ENCODE data around the gene FAM107B. TPM values are rescaled to one million over a fixed set of nuclear protein-coding genes. Genes with fewer than 3 reads are reported as not detected.
"Not testable (repeated sequence)": the region's sequence is repeated elsewhere in the genome, so short reads cannot be mapped to it uniquely, and the experiment has no call there.

Gene FAM107B
- total RNA-seq, 4 donors from 2014 or later: 24.1 to 69.7 (median 43.2) TPM

DNA sequence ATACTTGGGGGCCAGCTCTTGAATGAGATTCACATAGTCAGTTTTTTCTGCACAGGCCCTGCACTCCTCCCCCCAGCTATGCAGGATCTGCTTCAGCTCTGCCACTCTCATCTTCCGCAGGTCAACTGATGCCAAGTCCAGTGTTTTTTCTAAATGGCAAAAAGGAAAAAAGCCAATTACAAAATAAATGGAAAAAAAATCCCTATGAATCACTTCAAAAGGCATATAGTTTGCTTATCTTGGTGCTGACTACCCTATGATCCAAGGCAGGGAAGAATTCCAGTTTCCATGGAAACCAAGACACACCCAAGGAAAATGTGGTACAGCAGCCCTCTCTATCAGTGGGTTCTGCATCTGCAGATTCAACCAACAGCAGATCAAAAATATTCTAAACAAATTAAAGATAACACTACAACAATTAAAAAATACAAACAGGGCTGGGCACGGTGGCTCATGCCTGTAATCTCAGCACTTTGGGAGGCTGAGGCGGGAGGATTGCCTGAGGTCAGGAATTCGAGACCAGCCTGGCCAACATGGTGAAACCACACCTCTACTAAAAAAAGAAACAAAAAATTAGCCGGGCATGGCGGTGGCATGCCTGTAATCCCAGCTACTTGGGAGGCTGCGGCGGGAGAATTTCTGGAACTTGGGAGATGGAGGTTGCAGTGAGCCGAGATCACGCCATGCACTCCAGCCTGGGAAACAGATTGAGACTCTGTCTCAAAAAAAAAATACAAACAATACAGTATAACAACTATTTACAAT, 45.5 kb upstream of the FAM107B start:
- no peak overlapping the region for H3K4me3 ChIP-seq
- intact Hi-C loops (cut with DNase I; ENCODE audit: low total_unique reads): no loop called here
- H3K4me1 ChIP-seq: no peaks in the 10 kb centered on the region
- TF ChIP-seq POLR2A (IDR thresholded peaks at IDR 0.05) (no peak), CTCF (IDR thresholded peaks at IDR 0.05) (no peak)
- H3K27ac ChIP-seq: no peak overlapping the region
- H3K27me3 ChIP-seq: no peaks in the 10 kb centered on the region
- no peaks in the 10 kb centered on the region for H3K36me3 ChIP-seq
- no peak for DNase-seq
- H3K9me3 ChIP-seq: no peaks in the 10 kb centered on the region

- H3K27me3 ChIP-seq; H3K9me3 ChIP-seq; H3K27ac ChIP-seq; intact Hi-C loops (cut with DNase I; ENCODE audit: low total_unique reads); H3K4me3 ChIP-seq; DNase-seq; H3K36me3 ChIP-seq; H3K4me1 ChIP-seq: not testable (repeated sequence)
Observed at GRCh38 chr10:14816717-14817116, 42.0 kb upstream of the FAM107B start.

GRCh38 chr10:14815681-14816080, 41.0 kb upstream of the FAM107B start:
- Histone ChIP-seq H3K4me1 (no peaks in the 10 kb centered on the region), H3K9me3 (no peaks in the 10 kb centered on the region), H3K36me3 (no peaks in the 10 kb centered on the region), H3K4me3 (no peak overlapping the region), H3K27me3 (no peaks in the 10 kb centered on the region), H3K27ac (no peak overlapping the region)
- intact Hi-C loops (cut with DNase I; ENCODE audit: low total_unique reads): no loop called here
- DNase-seq: no peak
- TF ChIP-seq CTCF (IDR thresholded peaks at IDR 0.05): no peak
- TF ChIP-seq POLR2A (IDR thresholded peaks at IDR 0.05): no peak

- no peaks in the 10 kb centered on the region for H3K27me3 ChIP-seq
- H3K27ac ChIP-seq: no peak overlapping the region
- H3K9me3 ChIP-seq: no peaks in the 10 kb centered on the region
- H3K36me3 ChIP-seq: no peaks in the 10 kb centered on the region
- H3K4me3 ChIP-seq: no peak overlapping the region
- H3K4me1 ChIP-seq: no peaks in the 10 kb centered on the region
- DNase-seq: no peak
- TF ChIP-seq POLR2A (IDR thresholded peaks at IDR 0.05) (no peak), CTCF (IDR thresholded peaks at IDR 0.05) (no peak)
- intact Hi-C loops (cut with DNase I; ENCODE audit: low total_unique reads): no loop called here
Observed at GRCh38 chr10:14812271-14812670, 37.6 kb upstream of the FAM107B start.

GRCh38 chr10:14810969-14811953, 36.6 kb upstream of the FAM107B start:
- H3K36me3 ChIP-seq: no peaks in the 10 kb centered on the region
- H3K4me1 ChIP-seq: no peaks in the 10 kb centered on the region
- H3K9me3 ChIP-seq: no peaks in the 10 kb centered on the region
- H3K27ac ChIP-seq: no peak overlapping the region
- intact Hi-C loops (cut with DNase I; ENCODE audit: low total_unique reads): no loop called here
- DNase-seq: no peak
- TF ChIP-seq POLR2A (IDR thresholded peaks at IDR 0.05) (no peak), CTCF (IDR thresholded peaks at IDR 0.05) (no peak)
- no peak overlapping the region for H3K4me3 ChIP-seq
- no peaks in the 10 kb centered on the region for H3K27me3 ChIP-seq

Data from uterus (tissue), 4 donors.